Muscle layer of colon (tissue), 2 donors: ENCODE results near the gene MTTP.

ENCODE experiments used
- H3K27ac ChIP-seq: one replicate; pipeline ENCODE4 v1.7.0; 2013; ENCODE audit warnings: low read depth, mild to moderate bottlenecking, low read length, moderate library complexity
- H3K27me3 ChIP-seq, 2 donors: one replicate each; pipeline ENCODE4 v1.7.0; 2013; ENCODE audit warnings: low read length in 2 of 2, mild to moderate bottlenecking in 2 of 2; ENCODE audit not compliant: insufficient read depth in 2 of 2, control insufficient read depth in 1 of 2
- H3K36me3 ChIP-seq: one replicate; pipeline ENCODE4 v1.7.0; 2013; ENCODE audit warnings: mild to moderate bottlenecking, low read length; ENCODE audit not compliant: insufficient read depth
- H3K4me1 ChIP-seq: one replicate; pipeline ENCODE4 v1.7.0; 2013; ENCODE audit warnings: mild to moderate bottlenecking, low read length; ENCODE audit not compliant: insufficient read depth
- H3K4me3 ChIP-seq, 2 donors: one replicate each; pipeline ENCODE4 v1.7.0; 2013; ENCODE audit warnings: low read length in 2 of 2, low read depth in 1 of 2, mild to moderate bottlenecking in 1 of 2, moderate library complexity in 1 of 2
- H3K9ac ChIP-seq: one replicate; pipeline ENCODE4 v1.7.0; 2013; ENCODE audit warnings: low read length
- H3K9me3 ChIP-seq: one replicate; pipeline ENCODE4 v1.7.0; 2013; ENCODE audit warnings: mild to moderate bottlenecking, low read length
- donor health status: abdominal sarcoma.
- donor health status: Adenocarcinoma of cecum.

The MTTP gene

GRCh38 chr4:99594818-99595217 is 20.2 kb downstream of the MTTP start:
- no peak overlapping the region for H3K9ac ChIP-seq
- no peak overlapping the region for H3K27ac ChIP-seq
- H3K27me3 ChIP-seq = no peaks in the 10 kb centered on the region
- H3K4me1 ChIP-seq = no peaks in the 10 kb centered on the region
- no peak overlapping the region for H3K4me3 ChIP-seq
- no peaks in the 10 kb centered on the region for H3K36me3 ChIP-seq
- H3K9me3 ChIP-seq = no peaks in the 10 kb centered on the region

- Histone ChIP-seq H3K36me3 (no peaks in the 10 kb centered on the region), H3K9me3 (no peaks in the 10 kb centered on the region), H3K9ac (no peak overlapping the region), H3K4me3 (no peak overlapping the region), H3K27ac (no peak overlapping the region), H3K4me1 (no peaks in the 10 kb centered on the region), H3K27me3 (no peaks in the 10 kb centered on the region)
These were observed 32.1 kb downstream of the MTTP start for GRCh38 chr4:99606716-99607115.

DNA sequence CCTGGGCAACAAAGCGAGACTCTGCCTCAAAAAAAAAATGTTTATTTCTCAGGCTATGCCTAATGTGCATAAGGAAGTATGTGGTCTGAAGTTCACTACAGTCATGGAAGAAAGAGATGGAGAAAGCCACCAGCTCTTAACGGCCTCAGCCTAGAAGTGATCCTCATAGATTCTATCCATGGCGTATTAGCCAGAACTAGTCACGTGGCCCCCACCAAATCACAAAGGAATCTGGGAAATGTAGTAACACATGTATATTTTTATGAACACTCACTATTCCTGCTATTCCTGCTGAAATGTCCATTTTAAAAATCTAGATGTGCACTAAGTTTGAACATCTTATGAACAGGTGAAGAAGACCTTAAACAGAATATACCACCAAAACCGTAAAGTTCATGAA is 33.8 kb downstream of the MTTP start:
- Histone ChIP-seq H3K27me3 (no peaks in the 10 kb centered on the region), H3K4me3 (no peak overlapping the region), H3K36me3 (no peaks in the 10 kb centered on the region), H3K9me3 (no peaks in the 10 kb centered on the region), H3K9ac (no peak overlapping the region), H3K27ac (no peak overlapping the region), H3K4me1 (peaks cover 8% of the 10 kb centered on the region)

GRCh38 chr4:99610605-99611175 is 36.1 kb downstream of the MTTP start:
- H3K9ac ChIP-seq = no peak overlapping the region
- H3K4me3 ChIP-seq = no peak overlapping the region
- no peaks in the 10 kb centered on the region for H3K27me3 ChIP-seq
- H3K36me3 ChIP-seq = no peaks in the 10 kb centered on the region
- no peaks in the 10 kb centered on the region for H3K9me3 ChIP-seq
- H3K4me1 ChIP-seq = peaks cover 18% of the 10 kb centered on the region
- no peak overlapping the region for H3K27ac ChIP-seq

DNA sequence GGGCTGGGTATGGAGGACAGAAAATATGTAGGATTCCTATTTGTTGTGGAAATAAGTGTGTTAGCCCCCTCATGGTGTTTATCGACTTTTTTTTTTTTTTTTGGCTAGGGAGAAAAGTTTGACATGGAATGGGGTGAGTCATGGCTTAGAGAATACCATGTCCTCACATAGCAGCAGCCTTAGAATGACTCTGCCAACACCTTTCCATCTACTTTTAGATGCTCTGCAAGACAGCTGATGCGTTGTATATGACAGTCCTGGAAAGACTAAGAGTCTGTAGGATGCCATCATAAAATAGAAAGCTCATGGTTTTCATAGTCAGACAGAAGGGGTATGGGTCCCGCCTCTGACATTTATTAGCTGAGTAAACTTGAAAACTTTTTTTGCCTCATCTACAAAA is 37.7 kb downstream of the MTTP start:
- H3K4me1 ChIP-seq = peaks cover 19% of the 10 kb centered on the region
- no peaks in the 10 kb centered on the region for H3K36me3 ChIP-seq
- H3K9ac ChIP-seq = no peak overlapping the region
- no peaks in the 10 kb centered on the region for H3K27me3 ChIP-seq
- no peaks in the 10 kb centered on the region for H3K9me3 ChIP-seq
- H3K27ac ChIP-seq = no peak overlapping the region
- no peak overlapping the region for H3K4me3 ChIP-seq

DNA sequence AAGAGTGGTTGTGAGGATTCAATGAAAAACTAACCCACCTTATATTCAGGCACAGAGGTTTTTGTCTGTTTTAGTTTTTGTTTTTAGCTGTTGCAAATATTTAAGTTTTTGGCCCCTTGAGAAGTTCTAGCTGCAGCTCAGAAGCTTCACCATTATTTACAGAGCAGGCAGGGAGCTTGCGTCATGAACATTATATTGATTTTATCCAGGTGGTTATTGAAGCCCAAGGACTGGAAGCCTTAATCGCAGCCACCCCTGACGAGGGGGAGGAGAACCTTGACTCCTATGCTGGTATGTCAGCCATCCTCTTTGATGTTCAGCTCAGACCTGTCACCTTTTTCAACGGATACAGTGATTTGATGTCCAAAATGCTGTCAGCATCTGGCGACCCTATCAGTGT is 38.1 kb downstream of the MTTP start:
- H3K36me3 ChIP-seq = no peaks in the 10 kb centered on the region
- H3K27me3 ChIP-seq = no peaks in the 10 kb centered on the region
- peaks cover 19% of the 10 kb centered on the region for H3K4me1 ChIP-seq
- no peak overlapping the region for H3K27ac ChIP-seq
- H3K9me3 ChIP-seq = no peaks in the 10 kb centered on the region
- H3K4me3 ChIP-seq = no peak overlapping the region
- no peak overlapping the region for H3K9ac ChIP-seq

- no peak overlapping the region for H3K27ac ChIP-seq
- no peak overlapping the region for H3K9ac ChIP-seq
- H3K27me3 ChIP-seq = no peaks in the 10 kb centered on the region
- H3K9me3 ChIP-seq = no peaks in the 10 kb centered on the region
- peaks cover 19% of the 10 kb centered on the region for H3K4me1 ChIP-seq
- no peak overlapping the region for H3K4me3 ChIP-seq
- H3K36me3 ChIP-seq = no peaks in the 10 kb centered on the region
These were observed 39.9 kb downstream of the MTTP start for GRCh38 chr4:99614491-99614890.

DNA sequence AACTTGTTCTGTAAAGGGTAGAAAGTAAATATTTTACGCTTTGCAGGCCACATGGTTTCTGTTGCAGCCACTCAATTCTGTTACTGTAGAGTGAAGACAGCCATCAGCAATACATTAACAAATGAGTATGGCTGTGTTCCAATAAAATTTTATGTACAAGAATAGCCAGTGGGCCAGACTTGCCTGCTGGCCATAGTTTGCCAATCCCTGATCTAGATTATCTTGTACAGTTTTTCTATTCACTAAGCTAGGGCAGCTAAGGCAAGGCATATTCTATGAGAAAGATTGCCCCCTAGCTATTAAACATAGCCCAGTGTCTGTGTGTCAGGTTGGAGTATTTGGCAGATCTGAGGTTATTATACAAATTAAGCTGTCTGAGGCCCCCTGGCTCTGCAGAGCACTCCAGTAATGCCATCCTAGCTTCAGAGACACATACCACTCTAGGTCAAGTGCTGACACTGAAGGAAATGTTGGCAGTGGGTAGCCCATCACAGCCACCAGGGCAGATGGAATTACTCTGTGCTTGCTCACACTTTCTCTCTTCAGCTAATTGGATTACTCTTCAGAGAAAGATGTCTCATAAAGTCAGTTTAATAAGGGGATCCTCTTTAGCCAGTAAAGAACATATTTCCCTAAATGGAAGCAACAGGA is 40.7 kb downstream of the MTTP start:
- Histone ChIP-seq H3K4me1 (peaks cover 19% of the 10 kb centered on the region), H3K9me3 (no peaks in the 10 kb centered on the region), H3K4me3 (no peak overlapping the region), H3K27ac (no peak overlapping the region), H3K27me3 (no peaks in the 10 kb centered on the region), H3K36me3 (no peaks in the 10 kb centered on the region), H3K9ac (no peak overlapping the region)

DNA sequence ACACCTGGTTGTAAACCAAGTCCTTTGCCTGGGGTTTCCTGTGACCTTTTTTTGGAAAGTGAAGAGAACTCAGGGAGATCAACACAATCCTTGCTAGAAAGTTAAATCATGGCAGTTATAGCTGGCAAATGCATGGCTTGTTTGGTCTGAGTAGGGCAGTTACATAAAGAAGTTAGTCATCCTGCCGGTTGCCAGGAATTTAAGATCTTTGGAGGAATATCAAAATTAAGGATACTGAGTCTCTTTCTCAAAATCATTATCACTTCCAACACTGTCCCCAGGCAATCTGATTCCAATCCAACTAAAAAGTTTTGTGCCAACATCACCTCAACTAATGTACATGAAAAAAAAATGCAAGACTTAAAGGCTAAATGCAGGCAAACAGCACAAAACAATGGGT is 42.8 kb downstream of the MTTP start:
- H3K4me3 ChIP-seq = no peak overlapping the region
- no peaks in the 10 kb centered on the region for H3K9me3 ChIP-seq
- H3K27ac ChIP-seq = peak overlapping the region; percentile 22
- H3K4me1 ChIP-seq = peaks cover 25% of the 10 kb centered on the region
- no peaks in the 10 kb centered on the region for H3K36me3 ChIP-seq
- H3K27me3 ChIP-seq = no peaks in the 10 kb centered on the region
- H3K9ac ChIP-seq = no peak overlapping the region

DNA sequence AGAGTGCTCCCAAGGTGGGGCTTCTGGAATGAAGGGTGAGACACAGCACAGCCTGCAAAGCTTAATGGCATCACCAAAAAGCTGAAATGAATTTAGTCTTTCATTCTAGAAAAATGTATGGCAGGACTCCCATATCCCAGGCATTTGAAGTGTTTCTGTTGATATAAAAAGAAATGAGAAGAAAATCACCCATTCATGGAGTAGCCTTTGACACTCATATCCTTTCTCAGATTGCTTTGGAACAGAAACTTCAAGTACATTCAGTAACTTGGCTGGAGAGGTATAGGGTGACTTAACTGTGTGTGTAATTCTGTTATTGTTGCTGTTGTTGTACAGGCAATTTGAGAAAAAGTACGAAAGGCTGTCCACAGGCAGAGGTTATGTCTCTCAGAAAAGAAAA is 47.7 kb downstream of the MTTP start:
- Histone ChIP-seq H3K9me3 (no peaks in the 10 kb centered on the region), H3K36me3 (no peaks in the 10 kb centered on the region), H3K27me3 (no peaks in the 10 kb centered on the region), H3K4me1 (peaks cover 19% of the 10 kb centered on the region), H3K27ac (no peak overlapping the region), H3K4me3 (no peak overlapping the region), H3K9ac (no peak overlapping the region)

GRCh38 chr4:99624141-99624719 is 49.6 kb downstream of the MTTP start:
- H3K4me1 ChIP-seq = peaks cover 19% of the 10 kb centered on the region
- no peaks in the 10 kb centered on the region for H3K36me3 ChIP-seq
- no peak overlapping the region for H3K9ac ChIP-seq
- no peaks in the 10 kb centered on the region for H3K27me3 ChIP-seq
- peak overlapping the region; percentile 53 for H3K27ac ChIP-seq
- no peaks in the 10 kb centered on the region for H3K9me3 ChIP-seq
- H3K4me3 ChIP-seq = no peak overlapping the region

- Histone ChIP-seq H3K27ac (no peak overlapping the region), H3K27me3 (no peaks in the 10 kb centered on the region), H3K36me3 (no peaks in the 10 kb centered on the region), H3K4me1 (peaks cover 19% of the 10 kb centered on the region), H3K9ac (no peak overlapping the region), H3K4me3 (no peak overlapping the region), H3K9me3 (no peaks in the 10 kb centered on the region)
These were observed 50.7 kb downstream of the MTTP start for GRCh38 chr4:99625369-99625768.
